ENCODE measurements around the gene HOXC5. TPM values are rescaled to one million over a fixed set of nuclear protein-coding genes. Genes with fewer than 3 reads are reported as not detected.
A peak's percentile ranks its signal among the peaks of the same experiment; 100 is the strongest.

Gene HOXC5
- polyA plus RNA-seq, 3 donors, result 2.0 to 4.3 (median 2.3) TPM

DNA sequence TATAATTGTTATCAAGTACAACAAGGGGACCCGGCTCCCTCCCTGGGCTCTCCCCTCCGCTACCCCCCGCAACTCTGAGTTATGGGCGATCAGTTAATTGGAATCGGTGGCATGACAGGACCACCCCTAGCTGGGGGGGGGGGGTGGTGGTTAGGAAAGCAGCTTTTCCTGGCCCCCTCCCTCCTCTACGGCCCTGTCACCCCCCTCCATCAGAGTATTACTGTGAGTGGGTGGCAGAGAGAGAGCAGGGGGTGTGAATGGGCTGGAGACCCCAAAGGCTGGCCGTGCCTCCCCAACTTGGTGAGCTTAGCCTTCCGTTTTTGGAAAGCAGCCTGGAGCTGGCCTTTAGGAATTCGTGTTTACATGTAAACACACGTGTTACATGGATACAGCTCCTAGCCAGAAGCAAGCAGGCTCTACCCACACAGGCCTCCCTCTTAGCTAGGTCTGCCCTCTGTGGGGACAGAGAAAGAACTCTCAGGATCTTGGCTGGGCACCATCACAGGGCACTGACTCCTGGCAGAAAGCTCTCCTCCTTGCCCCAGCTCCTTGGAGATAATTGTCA lies 19.7 kb downstream of the HOXC5 start:
- peak in 1 of 11 donors; percentile 82 for DNase-seq (ENCODE audit: extremely low read depth in 1 of 11, low read depth in 9 of 11, low spot score in 4 of 11)

DNA sequence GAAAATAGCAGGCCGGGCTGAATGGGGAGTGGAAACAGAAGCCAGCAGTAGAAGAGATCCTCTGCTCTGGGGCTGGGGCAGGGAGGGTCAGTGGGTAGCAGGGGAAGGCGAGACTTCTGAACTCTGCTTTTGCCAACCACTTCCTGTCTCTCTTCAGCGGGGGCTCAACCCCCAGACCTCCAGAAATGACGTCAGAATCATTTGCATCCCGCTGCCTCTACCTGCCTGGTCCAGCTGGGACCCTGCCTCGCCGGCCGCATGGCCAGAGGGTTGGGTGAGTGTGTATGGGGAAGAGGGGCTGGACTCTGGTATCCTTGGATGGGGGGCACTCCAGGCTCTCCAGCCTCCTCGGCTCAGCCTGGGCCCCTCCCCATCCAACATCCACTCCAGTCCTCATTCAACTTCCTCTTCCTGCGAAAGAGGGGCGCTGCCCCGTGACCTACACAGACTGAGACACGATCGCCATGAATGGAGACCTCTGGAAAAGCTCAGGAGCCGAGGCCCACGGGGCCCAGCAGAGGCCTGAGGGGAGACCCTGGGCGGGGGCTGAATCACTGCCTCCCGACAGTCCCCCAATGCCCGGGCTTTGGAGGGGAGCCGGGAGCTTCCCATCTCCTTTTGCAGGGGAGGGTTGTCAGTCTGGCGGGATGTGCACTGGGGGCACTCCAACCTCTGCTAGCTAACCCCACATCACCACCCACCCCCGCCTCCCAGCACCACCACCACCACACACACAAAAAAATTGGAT lies 20.3 kb downstream of the HOXC5 start:
- DNase-seq (ENCODE audit: extremely low read depth in 1 of 11, low read depth in 9 of 11, low spot score in 4 of 11), result no peak

DNA sequence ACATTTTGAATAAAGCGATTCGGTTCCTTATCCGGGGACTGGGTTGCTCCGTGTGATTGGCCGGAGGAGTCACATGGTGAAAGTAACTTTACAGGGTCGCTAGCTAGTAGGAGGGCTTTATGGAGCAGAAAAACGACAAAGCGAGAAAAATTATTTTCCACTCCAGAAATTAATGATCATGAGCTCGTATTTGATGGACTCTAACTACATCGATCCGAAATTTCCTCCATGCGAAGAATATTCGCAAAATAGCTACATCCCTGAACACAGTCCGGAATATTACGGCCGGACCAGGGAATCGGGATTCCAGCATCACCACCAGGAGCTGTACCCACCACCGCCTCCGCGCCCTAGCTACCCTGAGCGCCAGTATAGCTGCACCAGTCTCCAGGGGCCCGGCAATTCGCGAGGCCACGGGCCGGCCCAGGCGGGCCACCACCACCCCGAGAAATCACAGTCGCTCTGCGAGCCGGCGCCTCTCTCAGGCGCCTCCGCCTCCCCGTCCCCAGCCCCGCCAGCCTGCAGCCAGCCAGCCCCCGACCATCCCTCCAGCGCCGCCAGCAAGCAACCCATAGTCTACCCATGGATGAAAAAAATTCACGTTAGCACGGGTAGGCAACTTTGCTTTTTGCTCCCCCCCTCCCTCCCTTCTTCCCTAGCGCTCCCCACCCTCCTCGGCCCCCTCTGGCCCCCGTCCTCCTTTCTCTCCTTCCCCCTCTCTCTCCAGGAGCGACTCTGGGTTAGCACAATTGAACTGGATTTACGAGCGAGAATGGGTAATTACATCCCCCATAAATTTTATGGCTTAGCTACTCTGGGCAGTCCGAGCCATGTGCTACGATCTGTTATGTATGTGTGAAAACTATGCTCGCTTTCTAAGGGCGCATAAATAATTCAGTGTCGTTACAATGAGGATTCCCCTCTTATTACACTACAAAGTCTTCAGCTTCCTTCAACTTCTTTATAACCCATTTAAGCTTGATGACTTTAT lies 21.2 kb downstream of the HOXC5 start, which contains the start of gene HOXC4:
Gene HOXC4, plus strand, starts transcription at position 85 of the 991 bp plus-strand sequence. Its CDS starts 88 bp downstream, at position 173.
- peak in 8 of 11 donors; percentile 77 to 94 (median 89) for DNase-seq (ENCODE audit: extremely low read depth in 1 of 11, low read depth in 9 of 11, low spot score in 4 of 11)

DNA sequence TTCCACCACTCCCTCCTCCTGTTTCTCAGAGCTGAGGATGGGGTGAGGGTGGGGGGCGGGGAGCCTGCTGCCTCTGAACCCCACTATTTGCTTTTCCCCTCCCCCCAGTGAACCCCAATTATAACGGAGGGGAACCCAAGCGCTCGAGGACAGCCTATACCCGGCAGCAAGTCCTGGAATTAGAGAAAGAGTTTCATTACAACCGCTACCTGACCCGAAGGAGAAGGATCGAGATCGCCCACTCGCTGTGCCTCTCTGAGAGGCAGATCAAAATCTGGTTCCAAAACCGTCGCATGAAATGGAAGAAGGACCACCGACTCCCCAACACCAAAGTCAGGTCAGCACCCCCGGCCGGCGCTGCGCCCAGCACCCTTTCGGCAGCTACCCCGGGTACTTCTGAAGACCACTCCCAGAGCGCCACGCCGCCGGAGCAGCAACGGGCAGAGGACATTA lies 21.9 kb downstream of the HOXC5 start:
- no peak for DNase-seq (ENCODE audit: extremely low read depth in 1 of 11, low read depth in 9 of 11, low spot score in 4 of 11)

DNA sequence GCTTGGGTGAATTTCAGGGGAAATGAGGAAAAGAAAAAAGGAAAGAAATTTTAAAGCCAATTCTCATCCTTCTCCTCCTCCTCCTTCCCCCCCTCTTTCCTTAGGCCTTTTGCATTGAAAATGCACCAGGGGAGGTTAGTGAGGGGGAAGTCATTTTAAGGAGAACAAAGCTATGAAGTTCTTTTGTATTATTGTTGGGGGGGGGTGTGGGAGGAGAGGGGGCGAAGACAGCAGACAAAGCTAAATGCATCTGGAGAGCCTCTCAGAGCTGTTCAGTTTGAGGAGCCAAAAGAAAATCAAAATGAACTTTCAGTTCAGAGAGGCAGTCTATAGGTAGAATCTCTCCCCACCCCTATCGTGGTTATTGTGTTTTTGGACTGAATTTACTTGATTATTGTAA lies 22.7 kb downstream of the HOXC5 start:
- DNase-seq (ENCODE audit: extremely low read depth in 1 of 11, low read depth in 9 of 11, low spot score in 4 of 11), result no peak

DNA sequence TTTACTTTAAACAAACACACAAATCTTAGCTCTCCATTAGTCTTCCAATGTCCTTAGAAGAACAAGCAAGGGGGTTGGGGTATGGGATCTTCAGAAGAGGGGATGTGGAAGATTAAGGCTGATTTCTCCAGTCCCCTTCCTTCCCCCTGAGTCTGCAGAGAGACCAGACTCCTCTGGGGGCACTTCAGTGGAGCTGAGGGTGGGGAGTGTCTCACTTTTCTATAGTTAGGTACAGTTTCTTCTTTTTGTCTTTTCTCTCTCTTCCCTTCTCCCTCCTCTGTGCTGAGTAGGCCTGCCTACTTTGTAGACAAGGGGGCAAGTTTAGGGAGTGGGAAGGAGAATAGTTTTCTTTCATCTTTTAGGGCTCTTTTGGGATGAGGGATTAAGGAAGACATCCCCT lies 23.3 kb downstream of the HOXC5 start:
- no peak for DNase-seq (ENCODE audit: extremely low read depth in 1 of 11, low read depth in 9 of 11, low spot score in 4 of 11)

DNA sequence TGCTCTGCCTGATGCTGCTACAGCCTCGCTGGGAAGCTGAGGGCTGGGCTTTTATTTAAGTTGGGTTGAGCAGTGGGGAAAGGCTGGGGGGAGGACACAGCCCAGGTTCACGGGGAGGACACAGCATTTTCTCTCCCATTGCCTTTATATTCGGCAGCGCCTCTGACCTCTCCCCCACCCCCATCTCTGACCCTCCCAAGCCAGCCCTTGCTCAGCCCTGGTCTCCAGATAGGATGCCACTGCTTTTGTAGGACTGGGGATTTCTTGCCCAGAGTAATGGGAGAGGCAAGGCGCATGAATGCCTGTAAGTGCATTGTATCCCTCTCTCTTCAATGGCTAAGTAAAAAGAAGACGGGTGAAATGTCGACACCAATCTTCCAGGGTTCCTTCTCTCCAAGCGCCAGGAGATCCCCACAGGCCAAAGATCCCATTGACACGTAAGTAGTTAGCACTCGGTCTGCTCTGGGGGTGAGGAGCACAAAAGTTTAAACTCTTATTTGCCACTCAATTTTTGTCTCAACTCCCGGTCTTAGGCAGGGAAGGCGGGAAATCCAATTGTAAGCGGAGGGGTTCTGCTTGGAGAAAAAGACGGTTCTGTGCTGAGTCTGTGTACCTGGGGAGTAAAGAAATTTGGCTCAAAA lies 25.4 kb downstream of the HOXC5 start:
- no peak for DNase-seq (ENCODE audit: extremely low read depth in 1 of 11, low read depth in 9 of 11, low spot score in 4 of 11)

DNA sequence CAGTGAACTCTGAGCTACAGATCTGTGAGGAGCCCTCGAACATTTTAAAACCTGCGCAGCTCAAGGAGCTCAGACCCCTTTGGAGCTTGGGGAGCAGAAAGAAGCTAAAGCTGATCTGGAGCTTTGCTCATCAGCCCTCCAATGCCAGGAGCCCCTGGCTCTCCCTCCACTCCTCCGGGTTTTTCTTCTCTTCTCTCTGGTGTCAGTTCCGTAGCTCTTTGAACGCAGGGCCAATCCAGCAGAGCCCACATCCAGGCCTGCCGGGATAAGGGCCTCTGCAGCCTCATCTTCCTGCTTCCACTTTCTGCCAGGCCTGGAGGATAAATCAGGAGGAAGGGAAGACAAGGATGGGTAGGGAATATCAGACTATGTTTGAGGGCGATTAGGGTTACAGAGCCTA lies 26.8 kb downstream of the HOXC5 start:
- DNase-seq (ENCODE audit: extremely low read depth in 1 of 11, low read depth in 9 of 11, low spot score in 4 of 11), result no peak

DNA sequence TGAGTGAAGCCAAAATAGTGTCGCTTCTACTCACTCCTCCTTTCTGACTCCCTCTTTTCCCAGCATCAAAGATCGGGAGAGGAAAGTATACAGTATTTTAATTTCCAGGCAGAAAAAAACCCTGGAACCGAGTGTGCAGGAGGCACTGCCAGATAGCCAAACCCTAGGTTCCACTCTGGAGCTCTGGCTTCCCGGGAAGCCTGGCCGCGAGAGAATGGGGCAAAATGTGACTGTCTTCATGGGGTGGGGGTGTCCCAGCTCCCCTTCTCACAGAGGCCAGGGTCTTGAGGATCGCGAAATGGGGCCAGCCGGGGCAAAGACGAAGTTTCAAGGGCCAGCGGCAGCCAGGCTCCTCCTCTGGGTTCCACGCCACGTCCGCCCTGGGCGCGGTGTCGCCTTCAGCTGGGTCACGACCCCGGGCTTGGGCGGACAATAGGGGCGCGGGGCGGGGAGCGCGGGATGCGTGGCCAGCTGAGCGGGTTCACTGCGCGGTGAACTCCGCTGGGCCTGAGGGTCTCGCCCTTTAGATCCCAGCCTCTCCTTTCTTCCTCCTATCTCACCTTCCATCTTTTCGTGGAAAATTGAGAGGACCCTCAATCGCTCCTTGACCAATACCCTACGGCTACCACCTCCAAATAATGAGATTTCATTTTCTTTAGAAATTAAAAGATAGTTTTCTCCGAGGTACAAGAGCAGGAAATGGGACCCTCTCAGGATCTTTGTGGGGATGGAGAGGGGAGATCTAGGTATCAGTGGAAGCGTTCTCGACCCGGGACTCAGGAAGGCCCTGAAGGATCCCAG lies 27.5 kb downstream of the HOXC5 start:
- no peak for DNase-seq (ENCODE audit: extremely low read depth in 1 of 11, low read depth in 9 of 11, low spot score in 4 of 11)

DNA sequence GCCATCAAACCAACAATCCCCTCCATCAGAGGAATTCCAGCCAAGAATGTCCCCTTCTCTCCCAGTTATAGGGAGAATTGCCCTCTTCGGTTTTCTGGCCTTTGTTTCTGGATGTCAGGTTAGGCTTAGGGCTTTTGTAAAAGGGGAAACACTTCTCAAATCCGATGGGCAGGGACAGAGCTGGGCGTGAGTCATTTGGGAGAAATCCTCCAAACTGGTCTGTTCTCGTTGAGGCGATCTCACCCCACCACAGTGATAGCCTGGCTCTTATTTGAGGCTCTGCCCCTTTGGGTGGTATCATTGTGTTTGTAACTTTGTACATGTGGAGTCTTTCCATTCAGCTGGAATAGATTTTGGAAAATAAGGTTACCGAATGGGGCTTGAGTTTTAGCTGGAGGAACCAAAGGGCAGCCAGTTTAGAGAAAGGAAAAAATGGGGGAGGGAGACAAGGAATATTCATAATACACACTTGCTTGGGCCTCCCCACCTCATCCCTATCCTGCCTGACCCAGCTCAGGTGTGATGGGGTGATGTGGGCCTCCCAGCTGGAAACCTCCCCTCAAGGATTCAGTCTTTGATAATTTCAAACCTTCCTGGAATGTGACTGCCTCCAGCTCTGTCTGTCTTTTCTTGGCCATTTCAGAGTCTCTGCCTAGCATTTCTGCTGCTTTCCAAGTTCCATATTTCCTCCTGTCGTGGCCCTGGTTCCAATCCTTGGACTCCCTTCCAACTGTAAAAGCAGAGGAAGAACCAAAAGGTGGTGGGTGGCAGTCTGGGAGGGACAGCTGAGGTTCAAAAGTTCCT lies 28.3 kb downstream of the HOXC5 start:
- DNase-seq (ENCODE audit: extremely low read depth in 1 of 11, low read depth in 9 of 11, low spot score in 4 of 11), result no peak

DNA sequence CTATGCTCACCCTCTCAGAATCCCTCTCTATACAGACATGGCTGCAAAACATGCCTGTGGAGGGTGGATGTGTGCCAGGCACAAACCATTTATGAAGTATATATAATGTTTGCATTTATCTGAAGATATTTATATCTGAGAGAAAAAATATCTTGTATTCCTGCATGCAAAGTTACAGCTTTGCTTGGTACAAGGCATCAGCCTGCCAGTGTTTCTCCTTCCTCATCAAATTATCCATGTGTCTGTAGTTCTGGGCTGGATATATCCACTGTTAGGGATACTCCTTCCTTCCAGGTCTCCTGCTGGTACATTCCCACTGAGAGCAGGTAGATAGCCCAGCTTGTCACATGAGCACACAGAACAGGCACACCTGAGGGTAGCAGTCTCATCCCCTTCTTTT lies 32.8 kb downstream of the HOXC5 start:
- no peak for DNase-seq (ENCODE audit: extremely low read depth in 1 of 11, low read depth in 9 of 11, low spot score in 4 of 11)

DNA sequence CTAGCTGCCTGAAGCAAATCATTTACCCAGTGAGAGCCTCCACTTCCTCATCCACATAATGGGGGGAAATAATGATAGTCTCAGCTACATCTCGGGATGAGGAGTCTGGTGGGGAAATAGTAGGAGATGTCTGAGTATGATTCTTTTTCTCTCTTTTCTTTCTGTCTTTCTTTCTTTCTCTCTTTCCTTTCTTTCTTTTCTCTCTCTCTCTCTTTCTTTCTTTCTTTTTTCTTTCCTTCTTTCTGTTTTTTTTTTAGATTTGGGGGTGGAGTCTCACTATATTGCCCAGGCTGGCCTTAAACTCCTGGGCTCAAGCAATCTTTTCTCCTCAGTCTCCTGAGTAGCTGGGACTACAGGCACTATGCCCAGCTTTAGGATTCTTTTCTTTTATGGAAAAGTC lies 33.6 kb downstream of the HOXC5 start:
- no peak for DNase-seq (ENCODE audit: extremely low read depth in 1 of 11, low read depth in 9 of 11, low spot score in 4 of 11)

DNA sequence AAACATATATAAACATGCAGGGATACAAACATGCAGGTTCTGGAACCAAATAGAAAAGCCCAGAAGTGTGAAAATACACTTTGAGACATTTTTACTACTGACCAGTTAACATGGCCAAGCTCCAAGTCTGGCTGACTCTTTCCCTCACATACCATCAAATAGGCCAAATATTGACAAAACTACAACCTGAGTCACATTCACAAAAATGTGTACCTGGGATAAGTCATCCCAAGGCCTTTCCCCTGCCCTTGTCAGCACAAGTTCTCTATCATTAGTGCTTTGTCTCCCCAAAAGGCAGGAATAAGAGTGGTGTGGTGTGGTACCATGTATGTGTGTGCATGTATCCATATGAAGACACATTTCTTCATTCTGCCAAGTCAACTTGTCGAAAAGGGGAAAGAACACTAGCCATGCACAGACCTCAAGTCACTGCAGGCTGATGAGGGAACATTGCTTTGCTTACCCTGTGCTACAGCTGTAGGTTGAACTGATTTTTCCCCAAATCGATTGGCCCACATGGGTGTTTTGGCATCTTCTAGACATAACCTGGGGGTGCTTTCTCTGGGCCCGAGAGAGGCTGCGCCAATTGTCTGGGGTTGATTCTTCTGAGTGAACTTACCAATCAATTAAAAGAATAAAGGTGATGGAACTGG lies 35.7 kb downstream of the HOXC5 start:
- no peak for DNase-seq (ENCODE audit: extremely low read depth in 1 of 11, low read depth in 9 of 11, low spot score in 4 of 11)

DNA sequence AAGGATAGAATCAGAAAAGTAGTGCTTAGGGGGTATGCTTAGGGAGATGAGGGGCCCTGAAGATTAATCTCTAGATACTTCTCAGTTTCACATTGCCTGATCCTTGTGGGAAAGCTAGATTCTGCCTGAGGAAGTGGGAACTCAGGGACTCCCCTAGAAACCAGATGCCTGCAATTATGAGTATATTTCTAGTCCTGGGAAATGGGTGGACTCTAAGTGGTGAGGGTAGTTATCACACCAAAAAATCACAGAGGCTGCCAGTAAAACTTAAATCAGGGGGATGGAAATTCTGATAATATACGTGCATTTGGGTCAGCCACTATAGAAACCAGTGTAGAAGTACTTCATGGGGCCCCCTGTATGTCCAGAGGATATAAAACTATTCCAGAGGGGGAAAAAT lies 39.1 kb downstream of the HOXC5 start:
- DNase-seq (ENCODE audit: extremely low read depth in 1 of 11, low read depth in 9 of 11, low spot score in 4 of 11), result no peak

DNA sequence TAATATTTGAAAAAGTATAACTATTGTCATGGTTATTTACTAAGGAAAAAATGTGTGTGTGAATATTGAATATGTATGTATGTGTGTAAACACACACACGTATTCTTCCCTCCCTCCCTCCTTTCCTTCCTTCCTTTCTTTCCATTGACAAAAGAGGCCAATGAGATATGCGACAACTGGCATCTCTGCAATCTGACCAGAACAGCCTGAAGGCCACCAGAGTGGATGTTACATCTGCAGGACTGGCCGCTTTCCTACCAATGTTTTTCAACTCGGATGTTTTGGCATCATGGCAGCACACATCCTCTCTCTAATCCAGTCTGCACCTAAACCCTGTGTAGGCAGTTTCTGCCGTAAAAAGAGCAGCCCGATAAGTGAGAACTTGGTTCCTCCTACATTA lies 41.5 kb downstream of the HOXC5 start:
- no peak for DNase-seq (ENCODE audit: extremely low read depth in 1 of 11, low read depth in 9 of 11, low spot score in 4 of 11)

DNA sequence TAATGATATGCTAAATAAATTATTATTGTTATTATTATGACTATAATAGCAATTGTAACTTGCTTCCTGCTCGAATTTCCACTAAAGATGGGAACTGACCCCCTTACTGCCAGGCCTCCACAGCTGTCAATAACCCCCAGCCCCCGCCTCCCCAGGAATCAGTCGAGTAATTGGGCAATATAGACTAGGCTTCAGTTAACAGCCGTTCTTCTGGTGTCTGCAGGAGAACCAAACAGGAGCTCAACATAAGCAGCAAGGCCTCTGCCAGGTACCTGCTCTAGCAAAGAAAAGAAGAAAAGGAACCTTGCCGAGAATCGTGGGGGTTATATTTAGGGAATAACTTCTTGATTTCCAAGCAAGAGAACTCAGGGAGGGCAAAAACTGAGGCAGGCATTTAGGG lies 42.6 kb downstream of the HOXC5 start:
- DNase-seq (ENCODE audit: extremely low read depth in 1 of 11, low read depth in 9 of 11, low spot score in 4 of 11), result no peak

DNA sequence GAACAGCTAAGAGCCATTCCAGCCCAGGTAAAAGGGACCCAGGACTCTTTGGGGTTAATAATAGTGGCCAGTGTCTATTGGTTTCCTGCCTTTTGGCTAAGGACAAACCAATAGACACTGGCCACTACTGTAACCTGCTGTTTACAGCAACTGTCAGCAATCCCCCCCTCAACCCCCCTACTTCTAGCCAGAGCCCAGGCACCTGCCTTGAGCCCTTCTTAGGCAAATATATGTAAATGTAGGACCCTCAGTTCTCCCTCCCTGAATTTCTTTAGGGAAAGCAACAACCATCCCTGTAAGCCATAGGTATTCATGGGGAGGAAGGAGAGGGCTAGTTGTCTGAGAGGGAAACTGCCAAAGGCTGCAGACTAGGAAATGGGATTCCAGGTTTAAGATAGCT lies 43.1 kb downstream of the HOXC5 start:
- no peak for DNase-seq (ENCODE audit: extremely low read depth in 1 of 11, low read depth in 9 of 11, low spot score in 4 of 11)
